Gastrocnemius medialis (tissue), 4 donors: ENCODE data around the gene LBHD1. TPM values are rescaled to one million over a fixed set of nuclear protein-coding genes. Genes with fewer than 3 reads are reported as not detected.
A peak's percentile ranks its signal among the peaks of the same experiment; 100 is the strongest.

Experiments
- ATAC-seq, 2 donors: fragments of 150-250 bp; one replicate each; pipeline ENCODE4 v1.9.1; 2016
- DNase-seq, 2 donors: peaks; one replicate each; pipeline ENCODE4 v3.0.0-alpha.2; 2019
- H3K27ac ChIP-seq, 4 donors: fragments of 200-600 bp; sonication (generic); 1 replicate in 1 of 4; 2 replicates in 3 of 4; pipeline ENCODE4 v1.5.1; 2016 to 2018; ENCODE audit warnings: mild to moderate bottlenecking in 2 of 4, moderate library complexity in 1 of 4
- H3K27me3 ChIP-seq, 3 donors: fragments of 200-600 bp; sonication (generic) in 2 of 3; 1 replicate in 1 of 3; 2 replicates in 2 of 3; pipeline versions ENCODE4 v1.5.1 to v1.6.0; 2016 to 2019; ENCODE audit warnings: mild to moderate bottlenecking in 1 of 3, moderate library complexity in 1 of 3
- H3K36me3 ChIP-seq, 2 donors: fragments of 200-600 bp; sonication (generic) in 1 of 2; one replicate each; pipeline ENCODE4 v1.5.1; 2017 to 2018
- H3K4me1 ChIP-seq, 2 donors: fragments of 200-600 bp; sonication (generic) in 1 of 2; one replicate each; pipeline ENCODE4 v1.5.1; 2016 to 2017; ENCODE audit warnings: mild to moderate bottlenecking in 2 of 2
- H3K4me3 ChIP-seq, 4 donors: fragments of 200-600 bp; sonication (generic) in 3 of 4; 1 replicate in 1 of 4; 2 replicates in 3 of 4; pipeline ENCODE4 v1.5.1; 2016 to 2019; ENCODE audit warnings: mild to moderate bottlenecking in 2 of 4
- H3K9me3 ChIP-seq, 3 donors: fragments of 200-600 bp; sonication (generic) in 2 of 3; 1 replicate in 1 of 3; 2 replicates in 2 of 3; pipeline ENCODE4 v1.5.1; 2016 to 2019
- POLR2A ChIP-seq, 2 donors: fragments of 450-650 bp; IDR thresholded peaks; one replicate each; pipeline ENCODE4 v1.6.1; 2017; ENCODE audit warnings: antibody characterized with exemption in 2 of 2, mild to moderate bottlenecking in 2 of 2, moderate library complexity in 2 of 2
- in situ Hi-C, 4 donors: fragments of 200-750 bp; cut with MboI; loops; one replicate each; pipeline versions ENCODE4 v1.15.0 to v1.8.0; 2017; ENCODE audit warnings: low sequenced_read_pairs in 4 of 4
- intact Hi-C: fragments of 100-400 bp; cut with DNase I; formaldehyde crosslinking; loops from one replicate; pipeline ENCODE4 v1.15.1; 2023; ENCODE audit warnings: low total_unique reads
- total RNA-seq, 4 donors: library from RNA; depleted of rRNA; stranded (reverse); fragments of >200 nt; gene quantifications; one replicate each; pipeline versions ENCODE4 v1.1.0 to v1.2.3, GENCODE V29; 2016
- TF ChIP-seq, protein P1 (sequence below), 5 experiments: fragments of 450-650 bp in 3 of 5; fragments of 200-600 bp in 2 of 5; sonication (generic) in 2 of 5; IDR thresholded peaks in 4 of 5; conservative IDR thresholded peaks in 1 of 5; 1 replicate in 4 of 5; 2 replicates in 1 of 5; pipeline ENCODE4 v1.5.1; 2016 to 2019; ENCODE audit warnings: antibody characterized with exemption in 5 of 5, mild to moderate bottlenecking in 3 of 5, moderate library complexity in 3 of 5

The LBHD1 gene
- total RNA-seq, 4 donors from 2014 or later, result 0.82 to 2.1 (median 1.1) TPM

DNA sequence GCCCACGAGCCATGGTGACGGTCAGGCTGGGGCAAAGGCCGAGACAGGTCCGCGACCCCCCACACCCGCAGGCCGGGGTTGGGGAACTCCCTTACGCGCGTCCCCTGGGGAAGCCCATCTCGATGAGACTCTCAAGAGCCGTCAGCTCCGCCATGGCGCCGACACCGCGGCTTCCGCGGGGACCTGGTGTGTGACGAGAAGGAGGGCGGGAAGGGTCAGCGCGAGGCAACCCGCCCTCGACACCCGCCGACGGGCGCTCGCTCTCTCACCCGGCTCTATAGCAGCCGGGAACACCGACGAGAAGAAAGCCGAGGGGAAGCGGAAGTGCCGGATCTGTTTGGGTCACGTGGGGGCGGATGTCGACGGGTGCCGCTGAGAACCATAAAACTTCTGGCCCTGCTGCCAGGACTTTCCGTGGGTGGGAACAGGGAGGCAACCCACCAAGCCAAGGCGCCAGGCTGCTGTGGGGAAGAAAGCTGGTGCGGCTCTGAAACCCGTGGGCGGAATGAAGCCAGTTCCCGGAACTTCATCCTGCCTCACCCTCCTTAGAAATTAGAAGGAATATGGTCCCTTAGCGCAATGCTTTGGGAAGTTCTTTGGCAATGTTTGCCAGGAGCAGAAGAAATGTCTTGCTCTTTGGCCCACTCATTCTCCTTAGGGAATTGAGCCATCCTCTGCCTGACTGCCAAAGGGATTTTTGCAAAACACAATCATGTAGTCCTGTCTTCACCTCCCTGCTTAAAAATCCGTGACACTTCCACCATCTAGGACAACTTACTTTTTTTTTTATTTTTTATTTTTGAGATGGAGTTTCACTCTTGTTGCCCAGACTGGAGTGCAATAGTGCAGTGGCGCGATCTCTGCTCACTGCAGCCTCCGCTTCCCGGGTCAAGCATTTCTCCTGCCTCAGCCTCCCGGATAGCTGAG is 7.0 kb upstream of the LBHD1 start, which contains the start of gene UBXN1:
Gene UBXN1, minus strand, starts transcription at position 304 of the 927 bp plus-strand sequence. Its CDS starts 150 bp downstream, at position 154.
- peak within 1 kb of the TSS; percentile 91 to 98 (median 93) for H3K4me3 ChIP-seq
- intact Hi-C loops (loop anchor here (1.0 to 5.0 kb wide), 3 partner anchors 26 to 77 kb away; partner anchors contain the start of genes HNRNPUL2, INTS5 and MTA2), in situ Hi-C loops (loop anchor here in 2 of 4 donors (25.0 kb wide), 1 partner anchor 292 kb away; no protein-coding TSS in a partner anchor)
- H3K9me3 ChIP-seq, result no peaks in the 10 kb centered on the region
- peak; percentile 75 to 85 for TF ChIP-seq POLR2A (IDR thresholded peaks at IDR 0.05)
- TF ChIP-seq, protein P1, sequence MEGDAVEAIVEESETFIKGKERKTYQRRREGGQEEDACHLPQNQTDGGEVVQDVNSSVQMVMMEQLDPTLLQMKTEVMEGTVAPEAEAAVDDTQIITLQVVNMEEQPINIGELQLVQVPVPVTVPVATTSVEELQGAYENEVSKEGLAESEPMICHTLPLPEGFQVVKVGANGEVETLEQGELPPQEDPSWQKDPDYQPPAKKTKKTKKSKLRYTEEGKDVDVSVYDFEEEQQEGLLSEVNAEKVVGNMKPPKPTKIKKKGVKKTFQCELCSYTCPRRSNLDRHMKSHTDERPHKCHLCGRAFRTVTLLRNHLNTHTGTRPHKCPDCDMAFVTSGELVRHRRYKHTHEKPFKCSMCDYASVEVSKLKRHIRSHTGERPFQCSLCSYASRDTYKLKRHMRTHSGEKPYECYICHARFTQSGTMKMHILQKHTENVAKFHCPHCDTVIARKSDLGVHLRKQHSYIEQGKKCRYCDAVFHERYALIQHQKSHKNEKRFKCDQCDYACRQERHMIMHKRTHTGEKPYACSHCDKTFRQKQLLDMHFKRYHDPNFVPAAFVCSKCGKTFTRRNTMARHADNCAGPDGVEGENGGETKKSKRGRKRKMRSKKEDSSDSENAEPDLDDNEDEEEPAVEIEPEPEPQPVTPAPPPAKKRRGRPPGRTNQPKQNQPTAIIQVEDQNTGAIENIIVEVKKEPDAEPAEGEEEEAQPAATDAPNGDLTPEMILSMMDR (IDR thresholded peaks at IDR 0.05 in 4 of 5, conservative IDR thresholded peaks at IDR 0.05 in 1 of 5), result no peak
- ATAC-seq, result peak; percentile 83 to 85
- no peaks in the 10 kb centered on the region for H3K27me3 ChIP-seq
- H3K36me3 ChIP-seq, result peaks cover 0 to 23% of the 10 kb centered on the region in 2 donors
- H3K27ac ChIP-seq, result peak within 1 kb of the TSS; percentile 88 to 97 (median 94)
- DNase-seq, result peak; percentile 87 to 92
- H3K4me1 ChIP-seq, result peaks cover 21 to 44% of the 10 kb centered on the region in 2 donors

DNA sequence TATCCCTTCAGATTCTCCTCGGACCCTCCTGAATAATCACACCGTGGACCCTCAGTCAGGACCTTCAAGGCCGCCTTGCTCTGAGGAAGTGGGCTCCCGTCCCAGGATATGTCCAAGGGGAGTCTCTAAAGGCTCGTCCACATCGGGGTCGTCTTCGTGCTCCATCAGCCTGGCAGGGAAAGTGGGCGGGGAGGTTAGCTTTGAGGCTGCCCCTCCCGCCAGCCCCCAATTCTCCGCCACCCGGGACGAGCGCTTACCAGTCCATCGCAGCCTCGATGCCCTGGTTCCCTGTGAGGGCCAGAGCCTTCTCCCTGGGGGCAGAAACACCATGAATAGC is 6.3 kb upstream of the LBHD1 start:
- no peak for DNase-seq
- H3K4me1 ChIP-seq, result peaks cover 22 to 46% of the 10 kb centered on the region in 2 donors

DNA sequence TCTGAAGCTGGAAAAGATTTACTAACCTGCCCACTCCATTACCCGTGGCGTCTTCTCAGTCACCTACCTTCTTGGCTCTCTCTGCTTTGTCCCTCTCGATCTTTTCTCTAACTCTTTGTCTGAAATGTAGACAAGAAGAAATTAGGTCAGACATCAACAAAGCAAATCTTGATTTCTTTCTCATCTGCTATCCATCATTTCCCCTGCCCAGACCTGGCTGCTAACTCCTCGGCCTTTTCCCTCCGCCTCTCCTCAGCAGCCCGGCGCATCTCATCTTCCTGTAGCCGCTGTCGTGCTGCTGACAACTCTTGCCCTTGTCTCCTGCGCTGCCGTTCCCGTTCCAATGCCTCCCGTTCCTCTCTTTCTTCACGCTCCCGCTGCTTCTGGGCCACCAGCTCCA is 5.6 kb upstream of the LBHD1 start:
- ATAC-seq (no peak), DNase-seq (no peak)
- peak overlapping the region; percentile 91 to 98 (median 93) for H3K4me3 ChIP-seq
- no peaks in the 10 kb centered on the region for H3K27me3 ChIP-seq
- in situ Hi-C loops (loop anchor here in 2 of 4 donors (25.0 kb wide), 1 partner anchor 290 kb away; no protein-coding TSS in a partner anchor), intact Hi-C loops (loop anchor here (2.0 to 5.0 kb wide), 2 partner anchors 25 to 75 kb away; partner anchors contain the start of genes INTS5 and MTA2)
- H3K36me3 ChIP-seq, result peaks cover 0 to 36% of the 10 kb centered on the region in 2 donors
- peaks cover 29 to 53% of the 10 kb centered on the region in 2 donors for H3K4me1 ChIP-seq
- no peaks in the 10 kb centered on the region for H3K9me3 ChIP-seq
- H3K27ac ChIP-seq, result peak overlapping the region; percentile 88 to 97 (median 94)
- TF ChIP-seq, protein P1 (IDR thresholded peaks at IDR 0.05 in 4 of 5, conservative IDR thresholded peaks at IDR 0.05 in 1 of 5), result no peak
- TF ChIP-seq POLR2A (IDR thresholded peaks at IDR 0.05), result no peak

More for the DNA sequence above, 6.3 kb upstream of the LBHD1 start:
- peak overlapping the region; percentile 88 to 97 (median 94) for H3K27ac ChIP-seq
- intact Hi-C loops, result loop anchor here (2.0 to 5.0 kb wide), 2 partner anchors 26 to 76 kb away; partner anchors contain the start of genes INTS5 and MTA2
- in situ Hi-C loops, result loop anchor here in 2 of 4 donors (25.0 kb wide), 1 partner anchor 291 kb away; no protein-coding TSS in a partner anchor
- no peaks in the 10 kb centered on the region for H3K9me3 ChIP-seq
- peak overlapping the region; percentile 91 to 98 (median 93) for H3K4me3 ChIP-seq
- peaks cover 0 to 30% of the 10 kb centered on the region in 2 donors for H3K36me3 ChIP-seq
- ATAC-seq, result peak; percentile 1 to 3
- no peaks in the 10 kb centered on the region for H3K27me3 ChIP-seq
- TF ChIP-seq, protein P1 (IDR thresholded peaks at IDR 0.05 in 4 of 5, conservative IDR thresholded peaks at IDR 0.05 in 1 of 5), result no peak
- no peak for TF ChIP-seq POLR2A (IDR thresholded peaks at IDR 0.05)

DNA sequence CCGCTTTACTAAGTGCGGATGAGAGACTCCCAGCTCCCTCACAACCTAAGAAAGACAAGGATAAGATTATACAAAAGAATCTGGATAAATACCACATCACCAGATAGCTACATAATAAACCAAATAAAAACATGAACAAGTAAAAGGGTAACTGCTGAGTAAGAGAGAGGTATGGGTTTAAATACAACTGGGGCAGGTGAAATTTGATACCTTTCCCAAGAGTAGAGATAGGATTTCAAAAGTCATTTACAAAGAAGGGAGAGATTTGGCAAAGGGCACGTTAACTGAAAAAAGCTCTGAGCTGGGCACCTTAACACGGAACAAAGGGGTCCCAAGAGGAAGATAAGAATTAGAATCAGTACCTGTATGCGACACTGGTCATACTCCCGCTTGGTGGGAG is 5.1 kb upstream of the LBHD1 start:
- intact Hi-C loops (loop anchor here (5.0 kb wide), 1 partner anchor 75 kb away; the partner anchor contains the start of gene MTA2), in situ Hi-C loops (loop anchor here in 2 of 4 donors (25.0 kb wide), 1 partner anchor 290 kb away; no protein-coding TSS in a partner anchor)
- Histone ChIP-seq H3K9me3 (no peaks in the 10 kb centered on the region), H3K4me1 (peaks cover 34 to 58% of the 10 kb centered on the region in 2 donors), H3K27ac (peak overlapping the region; percentile 88 to 97 (median 94)), H3K4me3 (peak overlapping the region; percentile 91 to 98 (median 93)), H3K27me3 (no peaks in the 10 kb centered on the region), H3K36me3 (peaks cover 0 to 36% of the 10 kb centered on the region in 2 donors)
- peak; percentile 51 to 53 for ATAC-seq
- DNase-seq, result no peak
- TF ChIP-seq, protein P1 (IDR thresholded peaks at IDR 0.05 in 4 of 5, conservative IDR thresholded peaks at IDR 0.05 in 1 of 5), result no peak
- no peak for TF ChIP-seq POLR2A (IDR thresholded peaks at IDR 0.05)
